AG04449 (cell line): ENCODE data around the gene PIGX.

Experiments
- CTCF ChIA-PET: fragments of 350-600 bp; formaldehyde crosslinking; extraction: SDS; loops from one replicate; lab custom pipeline; 2021; ENCODE audit warnings: antibody characterized with exemption; lab: Yijun Ruan, JAX
- POLR2A ChIA-PET: fragments of 400-600, 350-600 bp; formaldehyde crosslinking; extraction: SDS; loops from one replicate; lab custom pipeline; 2020; ENCODE audit warnings: antibody characterized with exemption, inconsistent platforms; lab: Yijun Ruan, JAX
- DNase-seq: peaks from one replicate; pipeline ENCODE4 v3.0.0-alpha.2; 2010; ENCODE audit warnings: low read depth, low spot score
- H3K4me3 ChIP-seq: 2 replicates; pipeline ENCODE4 v1.5.1; 2011; ENCODE audit warnings: low read depth, mild to moderate bottlenecking, control low read depth, low read length
- TF ChIP-seq, protein P1 (sequence below): IDR thresholded peaks from one replicate; pipeline ENCODE4 v1.5.1; 2011; ENCODE audit warnings: mild to moderate bottlenecking, moderate library complexity, low read length, control low read depth, inconsistent platforms; ENCODE audit not compliant: insufficient read depth; ENCODE audit errors: missing control alignments

Gene PIGX

DNA sequence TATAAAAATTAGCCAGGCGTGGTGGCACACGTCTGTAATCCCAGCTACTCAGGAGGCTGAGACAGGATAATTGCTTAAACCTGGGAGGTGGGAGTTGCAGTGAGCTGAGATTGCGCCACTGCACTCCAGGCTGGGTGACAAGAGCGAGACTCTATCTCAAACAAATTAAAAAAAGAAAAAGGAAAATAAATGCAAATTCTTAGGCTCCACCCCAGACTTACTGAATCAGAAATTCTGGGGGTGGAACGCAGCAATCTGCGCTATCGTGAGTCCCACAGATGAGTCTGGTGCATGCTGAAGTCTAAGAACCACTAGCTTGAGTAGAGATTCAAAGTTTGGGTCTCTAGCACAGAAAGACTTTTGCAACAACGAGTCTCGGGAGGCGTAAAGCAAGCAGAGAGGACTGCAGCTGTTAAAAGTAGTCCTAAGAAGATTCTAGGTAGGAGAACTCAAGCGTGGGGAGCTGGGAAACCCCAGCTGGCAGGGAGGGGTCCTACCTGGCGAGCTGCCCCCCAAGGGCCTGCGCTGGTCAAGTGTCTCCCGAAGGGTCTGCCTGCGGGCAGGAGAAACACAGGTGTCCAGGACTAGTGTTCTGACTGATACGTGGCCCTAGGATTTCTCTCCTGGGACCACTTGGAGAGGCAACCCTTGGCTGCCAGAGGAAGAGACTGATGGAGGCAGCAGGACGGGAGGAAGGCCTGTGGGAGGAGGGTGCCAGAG is 22.1 kb upstream of the PIGX start:
- TF ChIP-seq, protein P1, sequence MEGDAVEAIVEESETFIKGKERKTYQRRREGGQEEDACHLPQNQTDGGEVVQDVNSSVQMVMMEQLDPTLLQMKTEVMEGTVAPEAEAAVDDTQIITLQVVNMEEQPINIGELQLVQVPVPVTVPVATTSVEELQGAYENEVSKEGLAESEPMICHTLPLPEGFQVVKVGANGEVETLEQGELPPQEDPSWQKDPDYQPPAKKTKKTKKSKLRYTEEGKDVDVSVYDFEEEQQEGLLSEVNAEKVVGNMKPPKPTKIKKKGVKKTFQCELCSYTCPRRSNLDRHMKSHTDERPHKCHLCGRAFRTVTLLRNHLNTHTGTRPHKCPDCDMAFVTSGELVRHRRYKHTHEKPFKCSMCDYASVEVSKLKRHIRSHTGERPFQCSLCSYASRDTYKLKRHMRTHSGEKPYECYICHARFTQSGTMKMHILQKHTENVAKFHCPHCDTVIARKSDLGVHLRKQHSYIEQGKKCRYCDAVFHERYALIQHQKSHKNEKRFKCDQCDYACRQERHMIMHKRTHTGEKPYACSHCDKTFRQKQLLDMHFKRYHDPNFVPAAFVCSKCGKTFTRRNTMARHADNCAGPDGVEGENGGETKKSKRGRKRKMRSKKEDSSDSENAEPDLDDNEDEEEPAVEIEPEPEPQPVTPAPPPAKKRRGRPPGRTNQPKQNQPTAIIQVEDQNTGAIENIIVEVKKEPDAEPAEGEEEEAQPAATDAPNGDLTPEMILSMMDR: no peak
- H3K4me3 ChIP-seq: no peak overlapping the region
- ChIA-PET CTCF (interaction anchor here (0.9 to 11.5 kb wide), 2 partner anchors 82 to 100 kb away, joined by 3 to 421 read pairs; no protein-coding TSS in a partner anchor), POLR2A (no interaction called here)
- no peak for DNase-seq

DNA sequence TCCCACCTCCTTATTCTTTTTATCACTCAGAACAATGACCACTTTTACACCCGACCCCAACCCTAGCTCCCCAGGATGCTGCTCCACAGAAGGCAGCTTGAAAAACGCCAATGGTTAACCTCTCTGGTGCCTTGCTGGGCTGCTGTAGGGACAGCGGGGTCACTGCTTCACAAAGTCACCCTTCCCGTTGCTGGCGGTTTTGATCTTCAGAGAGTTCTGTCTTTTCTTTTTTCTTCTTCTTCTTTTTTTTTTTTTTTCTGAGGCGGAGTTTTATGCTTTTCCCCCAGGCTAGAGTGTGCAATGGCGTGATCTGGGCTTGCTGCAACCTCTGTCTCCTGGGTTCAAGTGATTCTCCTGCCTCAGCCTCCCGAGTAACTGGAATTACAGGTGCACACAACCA is 20.8 kb upstream of the PIGX start:
- no peak overlapping the region for H3K4me3 ChIP-seq
- POLR2A ChIA-PET: no interaction called here
- CTCF ChIA-PET: interaction anchor here (0.7 to 11.5 kb wide), 2 partner anchors 83 to 161 kb away, joined by 3 to 421 read pairs; no protein-coding TSS in a partner anchor
- no peak for DNase-seq
- TF ChIP-seq, protein P1: no peak

DNA sequence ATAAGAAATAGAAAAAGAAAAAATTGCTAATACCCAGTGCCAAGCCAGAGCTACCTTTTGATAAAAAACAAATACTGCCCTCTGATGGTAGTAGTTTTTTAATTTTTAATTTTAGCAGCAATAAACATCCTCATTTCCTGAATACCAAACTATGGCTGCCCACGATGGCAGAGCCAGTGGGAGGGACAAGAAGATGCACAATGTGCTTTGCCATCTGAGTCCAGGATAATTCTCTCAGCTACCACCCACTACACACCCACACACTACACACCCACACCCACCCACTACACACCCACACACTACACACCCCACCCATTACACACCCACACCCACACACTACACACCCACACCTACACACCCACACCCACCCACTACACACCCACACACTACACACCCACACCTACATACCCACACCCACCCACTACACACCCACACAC is 18.0 kb upstream of the PIGX start:
- TF ChIP-seq, protein P1: no peak
- CTCF ChIA-PET: interaction anchor here (0.6 to 11.5 kb wide), 9 partner anchors 9 to 165 kb away, joined by 3 to 421 read pairs (median 3); no protein-coding TSS in a partner anchor
- POLR2A ChIA-PET: no interaction called here
- no peak for DNase-seq
- no peak overlapping the region for H3K4me3 ChIP-seq

DNA sequence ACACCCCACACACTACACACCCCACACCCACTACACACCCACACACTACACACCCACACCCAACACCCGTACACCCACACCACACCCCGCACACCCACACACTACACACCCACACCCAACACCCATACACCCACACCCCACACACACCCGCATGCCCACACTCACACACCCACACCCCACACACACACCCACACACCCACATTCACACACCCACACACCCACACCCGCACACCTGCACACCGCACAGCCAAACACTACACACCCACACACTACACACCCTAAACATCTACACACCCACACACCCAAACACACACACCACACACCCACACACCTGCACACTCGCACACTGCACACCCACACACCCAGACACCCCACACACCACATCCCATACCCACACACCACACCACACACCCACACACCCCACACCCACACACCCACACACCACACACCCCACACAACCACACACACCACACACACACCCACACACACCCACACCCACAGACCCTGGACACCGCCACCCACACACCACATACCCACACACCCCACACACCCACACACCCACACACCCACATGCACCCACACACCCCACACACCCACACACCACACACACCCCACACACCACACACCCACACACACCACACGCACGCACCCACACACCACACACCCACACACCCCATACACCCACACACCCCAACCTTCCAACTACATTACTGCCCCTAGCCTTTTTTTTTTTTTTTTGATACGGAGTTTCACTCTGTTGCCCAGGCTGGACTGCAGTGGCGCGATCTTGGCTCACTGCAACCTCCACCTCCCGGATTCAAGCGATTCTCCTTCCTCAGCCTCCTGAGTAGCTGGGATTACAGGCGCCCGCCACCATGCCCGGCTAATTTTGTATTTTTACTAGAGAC is 17.0 kb upstream of the PIGX start:
- POLR2A ChIA-PET: interaction anchor here (0.5 kb wide), 1 partner anchor 89 kb away, joined by 3 read pairs; no protein-coding TSS in a partner anchor
- TF ChIP-seq, protein P1: no peak
- no peak for DNase-seq
- CTCF ChIA-PET: interaction anchor here (1.1 to 2.0 kb wide), 4 partner anchors 8 to 86 kb away, joined by 3 to 7 read pairs (median 4); no protein-coding TSS in a partner anchor
- H3K4me3 ChIP-seq: no peak overlapping the region

DNA sequence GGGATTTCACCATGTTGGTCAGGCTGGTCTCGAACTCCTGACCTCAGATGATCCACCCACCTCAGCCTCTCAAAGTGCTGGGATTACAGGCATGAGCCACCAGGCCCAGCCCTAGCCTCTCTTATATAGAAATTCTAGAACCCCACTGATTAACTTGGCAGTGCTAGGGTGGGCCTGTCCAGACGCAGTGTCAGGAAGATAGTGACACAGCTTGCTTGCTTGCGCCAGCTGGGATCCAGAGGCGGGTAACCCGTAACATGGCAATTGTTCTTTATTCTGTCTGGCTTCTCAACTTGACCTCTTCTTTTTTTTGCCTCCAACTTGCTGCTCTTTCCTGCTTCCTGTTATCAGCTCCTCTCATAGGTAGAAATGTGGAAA is 16.3 kb upstream of the PIGX start:
- CTCF ChIA-PET: interaction anchor here (1.1 to 2.0 kb wide), 5 partner anchors 9 to 158 kb away, joined by 3 to 7 read pairs (median 4); no protein-coding TSS in a partner anchor
- H3K4me3 ChIP-seq: no peak overlapping the region
- POLR2A ChIA-PET: interaction anchor here (0.5 kb wide), 1 partner anchor 88 kb away, joined by 3 read pairs; no protein-coding TSS in a partner anchor
- TF ChIP-seq, protein P1: no peak
- no peak for DNase-seq
